GM18526 (cell line): ENCODE results near the gene TRIM2.

Source experiments
- POLR2A ChIP-seq: IDR thresholded peaks from 3 replicates; pipeline ENCODE4 v1.6.1; 2011; ENCODE audit not compliant: insufficient read length; ENCODE audit errors: extremely low read depth

The TRIM2 gene

GRCh38 chr4:153211986-153212728 is 7.9 kb downstream of the TRIM2 start:
- no peak for TF ChIP-seq POLR2A

GRCh38 chr4:153212736-153213135 is 8.5 kb downstream of the TRIM2 start:
- no peak for TF ChIP-seq POLR2A

GRCh38 chr4:153215921-153216320 is 11.7 kb downstream of the TRIM2 start:
- no peak for TF ChIP-seq POLR2A

- no peak for TF ChIP-seq POLR2A
These were observed 12.3 kb downstream of the TRIM2 start for GRCh38 chr4:153216546-153216945.

- no peak for TF ChIP-seq POLR2A
These were observed 13.2 kb downstream of the TRIM2 start for GRCh38 chr4:153217440-153217839.

- no peak for TF ChIP-seq POLR2A
These were observed 14.7 kb downstream of the TRIM2 start for GRCh38 chr4:153218961-153219360.

GRCh38 chr4:153220682-153221395 is 16.6 kb downstream of the TRIM2 start:
- TF ChIP-seq POLR2A, result no peak

- TF ChIP-seq POLR2A, result no peak
These were observed 17.8 kb downstream of the TRIM2 start for GRCh38 chr4:153221783-153222706.

- TF ChIP-seq POLR2A, result no peak
These were observed 18.6 kb downstream of the TRIM2 start for GRCh38 chr4:153222707-153223426.

GRCh38 chr4:153223427-153223801 is 19.2 kb downstream of the TRIM2 start:
- TF ChIP-seq POLR2A, result no peak

GRCh38 chr4:153223930-153224329 is 19.7 kb downstream of the TRIM2 start:
- TF ChIP-seq POLR2A, result no peak

- TF ChIP-seq POLR2A, result no peak
These were observed 20.2 kb downstream of the TRIM2 start for GRCh38 chr4:153224474-153224873.

GRCh38 chr4:153227469-153228075 is 23.3 kb downstream of the TRIM2 start:
- no peak for TF ChIP-seq POLR2A

GRCh38 chr4:153228512-153229140 is 24.4 kb downstream of the TRIM2 start:
- TF ChIP-seq POLR2A, result no peak
